ENCODE results near the gene NOD2. TPM values are rescaled to one million over a fixed set of nuclear protein-coding genes. Genes with fewer than 3 reads are reported as not detected.

Gene NOD2
- total and polyA plus RNA-seq, 2 of the 13 experiments (the other 11 are each of a cell fraction or from before 2014, with no cell fraction given), result 0.27 to 0.81 TPM

- TF ChIP-seq PATZ1 (CRISPR knock-in tag; IDR thresholded peaks at IDR 0.05) (peak; percentile 36; the same call in 1 of the 2 replicates), AGO1 (IDR thresholded peaks at IDR 0.05; ENCODE audit: low read depth, low read length, poor library complexity, severe bottlenecking) (no peak), NFAT5 (CRISPR knock-in tag; IDR thresholded peaks at IDR 0.05) (no peak), SUZ12 (IDR thresholded peaks at IDR 0.05; ENCODE audit: low read depth, low read length) (no peak), HIVEP1 (CRISPR knock-in tag; IDR thresholded peaks at IDR 0.05) (peak; percentile 71), NFIB (CRISPR knock-in tag; IDR thresholded peaks at IDR 0.05; ENCODE audit: borderline replicate concordance) (no peak), ZNF484 (CRISPR knock-in tag; IDR thresholded peaks at IDR 0.05; ENCODE audit: borderline replicate concordance, low read depth) (no peak), FOSL2 (CRISPR knock-in tag; IDR thresholded peaks at IDR 0.05) (peak; percentile 29; the same call in 1 of the 2 replicates), ARID2 (CRISPR knock-in tag; IDR thresholded peaks at IDR 0.05; ENCODE audit: borderline replicate concordance) (no peak), NFE2 (CRISPR knock-in tag; IDR thresholded peaks at IDR 0.05) (no peak), ZNF546 (CRISPR knock-in tag; conservative IDR thresholded peaks at IDR 0.05) (no peak), MLX (CRISPR knock-in tag; IDR thresholded peaks at IDR 0.05) (0 out of 2 replicates have a peak, but pooled peaks have one; percentile 26), ZNF124 (CRISPR knock-in tag; IDR thresholded peaks at IDR 0.05) (0 out of 2 replicates have a peak, but pooled peaks have one; percentile 18), ZNF234 (CRISPR knock-in tag; conservative IDR thresholded peaks at IDR 0.05) (peak; percentile 55; the same call in 1 of the 2 replicates), ZNF33B (CRISPR knock-in tag; IDR thresholded peaks at IDR 0.05) (no peak; the same call in 1 of the 2 replicates), ZNF225 (CRISPR knock-in tag; IDR thresholded peaks at IDR 0.05) (0 out of 2 replicates have a peak, but pooled peaks have one; percentile 9), PRMT3 (CRISPR knock-in tag; IDR thresholded peaks at IDR 0.05; ENCODE audit: borderline replicate concordance, low read depth) (no peak), ZNF577 (CRISPR knock-in tag; IDR thresholded peaks at IDR 0.05; ENCODE audit: borderline replicate concordance, low read depth) (no peak), CEBPB (IDR thresholded peaks at IDR 0.05; ENCODE audit: borderline replicate concordance, low read depth, low read length) (peak; percentile 24; the same call in 1 of the 2 replicates), EEA1 (CRISPR knock-in tag; IDR thresholded peaks at IDR 0.05; ENCODE audit: borderline replicate concordance) (no peak), ZNF703 (CRISPR knock-in tag; IDR thresholded peaks at IDR 0.05; ENCODE audit: borderline replicate concordance) (no peak)
Observed at GRCh38 chr16:50719401-50720337, 26.3 kb downstream of the NOD2 start (continued).

Measured in HepG2 (cell line).